Erythroblast (primary cell): ENCODE data around the gene FRMD3.
"Not testable (repeated sequence)": the region's sequence is repeated elsewhere in the genome, so short reads cannot be mapped to it uniquely, and the experiment has no call there.

Experiments
- GATA1 ChIP-seq: IDR thresholded peaks from 2 replicates; pipeline ENCODE4 v1.6.1; 2011; ENCODE audit warnings: low read depth, mild to moderate bottlenecking, control low read depth, low read length, moderate library complexity
- POLR2A ChIP-seq: IDR thresholded peaks from 2 replicates; pipeline ENCODE4 v1.6.1; 2011; ENCODE audit warnings: mild to moderate bottlenecking, low read length

GRCh38 chr9:83358493-83358892, 179.7 kb downstream of the FRMD3 start:
- TF ChIP-seq POLR2A, GATA1: not testable (repeated sequence)
